PC-3 (cell line): ENCODE results near the gene RBM4B. TPM values are rescaled to one million over a fixed set of nuclear protein-coding genes. Genes with fewer than 3 reads are reported as not detected.

Experiments
- ATAC-seq: fragments of 200-7000 bp; cut with Tn5 transposase; 2 replicates; pipeline ENCODE4 v1.9.1; 2020; ENCODE audit warnings: mild to moderate bottlenecking, moderate library complexity
- BruUV-seq: library from RNA; stranded (reverse); fragments of 400-500 nt; replicated peaks from 2 replicates; lab custom pipeline; 2021; lab: Mats Ljungman, UMichigan
- CTCF ChIA-PET: fragments of 300-600 bp; sonication (Branson Sonifier 250); formaldehyde crosslinking; loops from one replicate; lab custom pipeline; 2022; ENCODE audit warnings: antibody characterized with exemption; lab: Charles Lee
- POLR2A ChIA-PET: fragments of 300-600 bp; sonication (Branson Sonifier 250); formaldehyde crosslinking; loops from one replicate; lab custom pipeline; 2022; ENCODE audit warnings: antibody characterized with exemption; ENCODE audit not compliant: unreplicated experiment; lab: Charles Lee
- DNase-seq: peaks from one replicate; pipeline ENCODE4 v3.0.0-alpha.2; 2015
- H2AFZ ChIP-seq: fragments of 300-600 bp; sonication (generic); 2 replicates; pipeline ENCODE4 v1.6.0; 2016; ENCODE audit warnings: antibody characterized with exemption, low read length
- H3F3A ChIP-seq: fragments of 300-600 bp; sonication (generic); one replicate; pipeline ENCODE4 v1.6.0; 2017; ENCODE audit warnings: antibody characterized with exemption, low read length, control low read depth, mild to moderate bottlenecking; ENCODE audit not compliant: unreplicated experiment
- H3K27ac ChIP-seq: fragments of 300-600 bp; sonication (generic); 2 replicates; pipeline ENCODE4 v1.5.1; 2016; ENCODE audit warnings: mild to moderate bottlenecking, low read length
- H3K27me3 ChIP-seq: fragments of 300-600 bp; sonication (generic); 2 replicates; pipeline ENCODE4 v1.6.1; 2016; ENCODE audit warnings: low read length, mixed read lengths
- H3K36me3 ChIP-seq: fragments of 300-600 bp; sonication (generic); 2 replicates; pipeline ENCODE4 v1.6.1; 2016; ENCODE audit warnings: low read depth, mixed run types, low read length, mixed read lengths
- H3K4me1 ChIP-seq: fragments of 300-600 bp; sonication (generic); 2 replicates; pipeline ENCODE4 v1.5.1; 2016; ENCODE audit warnings: low read length; ENCODE audit not compliant: insufficient read depth
- H3K4me2 ChIP-seq: fragments of 300-600 bp; sonication (generic); 2 replicates; pipeline ENCODE4 v1.6.0; 2016; ENCODE audit warnings: low read length
- H3K4me3 ChIP-seq: fragments of 300-600 bp; sonication (generic); 2 replicates; pipeline ENCODE4 v1.5.1; 2016; ENCODE audit warnings: mild to moderate bottlenecking, low read length, mixed read lengths
- H3K79me2 ChIP-seq: fragments of 300-600 bp; sonication (generic); 2 replicates; pipeline ENCODE4 v1.6.1; 2017; ENCODE audit warnings: low read length, mixed read lengths
- H3K9ac ChIP-seq: fragments of 300-600 bp; sonication (generic); 2 replicates; pipeline ENCODE4 v1.6.0; 2016; ENCODE audit warnings: mild to moderate bottlenecking, low read length
- H3K9me2 ChIP-seq: fragments of 300-600 bp; sonication (generic); replicated peaks from 2 replicates; pipeline ENCODE4 v1.6.1; 2016; ENCODE audit warnings: mixed run types, low read length, mixed read lengths
- H3K9me3 ChIP-seq: fragments of 300-600 bp; sonication (generic); 2 replicates; pipeline ENCODE4 v1.6.1; 2016; ENCODE audit warnings: low read length, mixed read lengths
- H4K20me1 ChIP-seq: fragments of 300-600 bp; sonication (generic); 2 replicates; pipeline ENCODE4 v1.6.1; 2016; ENCODE audit warnings: low read length, mixed read lengths
- EZH2 ChIP-seq: fragments of 300-600 bp; sonication (generic); IDR thresholded peaks from one replicate; pipeline ENCODE4 v1.6.1; 2017; ENCODE audit warnings: antibody characterized with exemption, mild to moderate bottlenecking, low read length; ENCODE audit not compliant: unreplicated experiment
- EZH2phosphoT487 ChIP-seq: fragments of 300-600 bp; sonication (generic); IDR thresholded peaks from 2 replicates; pipeline ENCODE4 v1.6.1; 2018; ENCODE audit warnings: mild to moderate bottlenecking, antibody characterized with exemption, low read length, borderline replicate concordance
- intact Hi-C: fragments of 100-400 bp; cut with micrococcal nuclease; formaldehyde crosslinking; loops from 2 replicates; pipeline ENCODE4 v1.9.0; 2023
- total RNA-seq: library from RNA; depleted of rRNA; stranded (reverse); fragments of >200 nt; gene quantifications from 2 replicates; pipeline ENCODE4 v1.2.3, GENCODE V29; 2014
- TF ChIP-seq, protein P1 (sequence below): fragments of 300-600 bp; sonication (generic); conservative IDR thresholded peaks from 2 replicates; pipeline ENCODE4 v1.5.1; 2017; ENCODE audit warnings: antibody characterized with exemption, low read depth, mild to moderate bottlenecking, low read length

Gene RBM4B
- total RNA-seq, 1 experiment from 2014 or later: 40.2 TPM

DNA sequence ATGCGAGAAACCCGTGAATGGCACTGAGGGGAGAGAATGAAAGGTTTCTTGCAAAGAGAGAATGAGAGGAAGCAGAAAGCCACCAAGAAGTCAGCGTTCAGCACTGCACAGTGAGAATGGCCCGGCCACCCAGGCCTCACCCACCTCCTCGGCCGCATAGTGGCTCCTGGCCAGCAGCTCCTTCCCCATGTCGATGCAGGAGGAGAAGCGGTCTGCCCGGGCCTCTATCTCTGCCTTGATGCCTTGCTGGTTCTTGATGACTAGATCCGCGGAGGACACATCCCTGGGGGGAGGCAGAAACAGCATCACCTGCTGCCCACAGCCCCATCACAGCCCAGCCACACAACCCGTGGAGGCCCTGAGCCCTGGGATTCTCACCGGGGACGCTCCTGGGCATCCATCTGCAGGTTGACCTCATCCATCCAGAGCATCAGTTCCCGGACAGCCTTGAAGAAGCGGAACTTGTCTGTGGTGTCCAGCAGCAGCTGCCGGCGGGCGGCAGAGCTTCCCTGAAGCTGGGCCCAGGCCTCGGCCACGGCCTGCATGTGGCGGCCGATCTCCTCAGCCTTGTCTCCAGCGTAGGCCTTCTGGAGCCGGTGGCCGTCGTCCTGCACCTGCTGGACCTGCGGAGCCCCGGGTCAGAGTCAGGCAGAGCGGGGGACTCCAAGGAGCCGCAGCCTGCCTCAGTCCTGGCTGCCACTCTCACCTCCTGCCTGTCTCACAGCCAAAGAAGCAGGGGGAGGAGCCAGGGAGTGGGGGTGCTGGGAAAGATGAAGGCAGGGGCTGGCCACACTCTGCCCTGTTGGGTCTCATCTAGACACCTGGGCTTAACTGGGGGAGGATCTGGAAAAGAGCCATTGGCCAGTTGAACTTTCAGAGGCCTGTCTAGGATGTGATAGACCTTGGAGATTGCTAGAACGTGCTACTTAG is 12.2 kb upstream of the RBM4B start:
- no peak for DNase-seq
- no peak overlapping the region for H2AFZ ChIP-seq

DNA sequence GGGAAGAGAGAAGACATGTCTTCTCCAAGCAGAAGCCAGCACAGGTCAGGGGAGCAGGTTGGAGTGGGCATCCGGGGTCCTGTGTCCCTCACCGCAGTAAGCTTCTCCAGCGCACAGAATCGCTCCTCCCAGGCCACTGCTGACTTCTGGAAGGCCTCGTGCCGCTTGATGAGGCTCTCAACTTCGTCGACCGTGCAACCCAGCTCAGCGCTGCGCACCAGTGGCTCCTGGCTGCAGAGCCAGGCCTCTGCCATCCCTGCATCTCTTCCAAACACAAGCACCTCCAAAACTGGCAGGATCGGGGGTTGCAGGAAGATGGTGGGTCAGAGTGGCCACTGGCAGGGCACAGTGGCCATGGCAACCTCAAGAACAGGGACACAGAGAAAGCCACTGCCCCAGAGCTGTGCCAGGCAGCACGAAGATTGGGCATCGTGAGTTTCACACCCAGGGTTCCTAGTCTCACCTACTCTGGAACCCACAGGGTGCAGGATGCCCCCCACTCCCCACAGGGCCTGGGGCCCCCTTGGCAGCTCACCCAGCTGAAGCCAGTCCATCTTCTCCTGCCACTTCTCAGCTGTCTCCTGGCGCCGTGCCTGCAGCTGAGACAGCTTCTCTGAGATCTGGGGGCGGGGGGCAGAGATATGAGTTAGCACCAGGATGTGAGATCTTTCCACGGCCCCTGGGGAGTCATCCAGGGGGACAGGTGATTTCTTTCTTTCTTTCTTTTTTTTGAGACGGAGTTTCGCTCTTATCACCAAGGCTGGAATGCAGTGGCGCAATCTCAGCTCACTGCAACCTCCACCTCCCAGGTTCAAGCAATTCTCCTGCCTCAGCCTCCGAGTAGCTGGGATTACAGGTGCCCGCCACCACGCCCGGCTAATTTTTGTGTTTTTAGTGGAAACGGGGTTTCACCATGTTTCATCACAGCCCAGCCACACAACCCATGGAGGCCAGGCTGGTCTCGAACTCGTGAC is 11.2 kb upstream of the RBM4B start:
- ChIA-PET POLR2A (no interaction called here), CTCF (no interaction called here)
- TF ChIP-seq EZH2 (no peak), EZH2phosphoT487 (no peak)
- TF ChIP-seq, protein P1, sequence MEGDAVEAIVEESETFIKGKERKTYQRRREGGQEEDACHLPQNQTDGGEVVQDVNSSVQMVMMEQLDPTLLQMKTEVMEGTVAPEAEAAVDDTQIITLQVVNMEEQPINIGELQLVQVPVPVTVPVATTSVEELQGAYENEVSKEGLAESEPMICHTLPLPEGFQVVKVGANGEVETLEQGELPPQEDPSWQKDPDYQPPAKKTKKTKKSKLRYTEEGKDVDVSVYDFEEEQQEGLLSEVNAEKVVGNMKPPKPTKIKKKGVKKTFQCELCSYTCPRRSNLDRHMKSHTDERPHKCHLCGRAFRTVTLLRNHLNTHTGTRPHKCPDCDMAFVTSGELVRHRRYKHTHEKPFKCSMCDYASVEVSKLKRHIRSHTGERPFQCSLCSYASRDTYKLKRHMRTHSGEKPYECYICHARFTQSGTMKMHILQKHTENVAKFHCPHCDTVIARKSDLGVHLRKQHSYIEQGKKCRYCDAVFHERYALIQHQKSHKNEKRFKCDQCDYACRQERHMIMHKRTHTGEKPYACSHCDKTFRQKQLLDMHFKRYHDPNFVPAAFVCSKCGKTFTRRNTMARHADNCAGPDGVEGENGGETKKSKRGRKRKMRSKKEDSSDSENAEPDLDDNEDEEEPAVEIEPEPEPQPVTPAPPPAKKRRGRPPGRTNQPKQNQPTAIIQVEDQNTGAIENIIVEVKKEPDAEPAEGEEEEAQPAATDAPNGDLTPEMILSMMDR: no peak
- peaks cover 27% of the 10 kb centered on the region for H3K36me3 ChIP-seq
- BruUV-seq: no TSS peak
- H3K27me3 ChIP-seq: no peaks in the 10 kb centered on the region
- DNase-seq (no peak), ATAC-seq (no peak)
- H3K27ac ChIP-seq: no peak overlapping the region
- no peaks in the 10 kb centered on the region for H3K4me1 ChIP-seq
- H4K20me1 ChIP-seq: no peaks in the 10 kb centered on the region
- H3K79me2 ChIP-seq: no peaks in the 10 kb centered on the region
- H3K9ac ChIP-seq: no peak overlapping the region
- intact Hi-C loops: no loop called here
- no peaks in the 10 kb centered on the region for H3K9me3 ChIP-seq
- H3K9me2 ChIP-seq: no peaks in the 10 kb centered on the region
- H3K4me3 ChIP-seq: no peak overlapping the region
- no peak overlapping the region for H2AFZ ChIP-seq
- no peaks in the 10 kb centered on the region for H3F3A ChIP-seq
- no peak overlapping the region for H3K4me2 ChIP-seq

More for the DNA sequence above, 12.2 kb upstream of the RBM4B start:
- intact Hi-C loops: no loop called here
- Histone ChIP-seq H3K27ac (no peak overlapping the region), H3K9ac (no peak overlapping the region), H3K9me3 (no peaks in the 10 kb centered on the region), H3K4me3 (no peak overlapping the region), H3F3A (no peaks in the 10 kb centered on the region), H3K79me2 (no peaks in the 10 kb centered on the region), H3K9me2 (no peaks in the 10 kb centered on the region), H3K4me2 (no peak overlapping the region), H3K27me3 (no peaks in the 10 kb centered on the region), H4K20me1 (no peaks in the 10 kb centered on the region), H3K4me1 (no peaks in the 10 kb centered on the region), H3K36me3 (peaks cover 27% of the 10 kb centered on the region)
- ChIA-PET POLR2A (no interaction called here), CTCF (no interaction called here)
- TF ChIP-seq EZH2phosphoT487: no peak
- no peak for TF ChIP-seq EZH2
- TF ChIP-seq, protein P1: no peak
- BruUV-seq: no TSS peak
- no peak for ATAC-seq
